Mucosa of stomach (tissue), 1 donor: ENCODE data around the gene FCER1A.
"Not testable (repeated sequence)": the region's sequence is repeated elsewhere in the genome, so short reads cannot be mapped to it uniquely, and the experiment has no call there.

Experiments
- H3K27me3 ChIP-seq: one replicate; pipeline ENCODE4 v1.7.0; 2013; ENCODE audit warnings: mild to moderate bottlenecking, low read length; ENCODE audit not compliant: control insufficient read depth, insufficient read depth
- H3K36me3 ChIP-seq: one replicate; pipeline ENCODE4 v1.7.0; 2013; ENCODE audit warnings: low read length; ENCODE audit not compliant: control insufficient read depth, insufficient read depth
- H3K4me1 ChIP-seq: one replicate; pipeline ENCODE4 v1.7.0; 2013; ENCODE audit warnings: mild to moderate bottlenecking, low read length; ENCODE audit not compliant: control insufficient read depth, insufficient read depth
- H3K4me3 ChIP-seq: one replicate; pipeline ENCODE4 v1.7.0; 2013; ENCODE audit warnings: low read length
- H3K9ac ChIP-seq: one replicate; pipeline ENCODE4 v1.7.0; 2013; ENCODE audit warnings: mild to moderate bottlenecking, low read length, moderate library complexity
- H3K9me3 ChIP-seq: one replicate; pipeline ENCODE4 v1.7.0; 2013; ENCODE audit warnings: mild to moderate bottlenecking, low read length, moderate library complexity; ENCODE audit not compliant: control insufficient read depth
- donor health status: Pancreatic carcinoma.

The FCER1A gene

DNA sequence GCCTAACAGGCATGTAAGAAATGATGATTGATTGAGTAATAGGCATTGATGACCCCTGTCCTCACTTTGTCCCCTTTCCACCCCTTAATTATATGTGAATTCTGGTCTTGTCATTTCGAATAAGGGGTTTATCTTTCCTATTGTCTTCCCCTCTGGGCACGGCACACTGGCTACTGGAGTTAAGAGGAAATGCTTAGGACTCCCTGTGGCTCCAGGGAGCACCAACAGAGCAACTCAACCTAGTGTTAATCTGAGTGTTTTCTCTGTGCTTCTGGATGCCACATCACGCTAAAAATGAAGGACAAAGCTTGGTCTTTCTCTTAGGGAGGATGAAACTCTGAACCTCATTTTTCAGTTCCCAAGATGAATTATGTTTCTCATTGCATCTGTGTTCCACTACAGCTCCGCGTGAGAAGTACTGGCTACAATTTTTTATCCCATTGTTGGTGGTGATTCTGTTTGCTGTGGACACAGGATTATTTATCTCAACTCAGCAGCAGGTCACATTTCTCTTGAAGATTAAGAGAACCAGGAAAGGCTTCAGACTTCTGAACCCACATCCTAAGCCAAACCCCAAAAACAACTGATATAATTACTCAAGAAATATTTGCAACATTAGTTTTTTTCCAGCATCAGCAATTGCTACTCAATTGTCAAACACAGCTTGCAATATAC is 5.3 kb downstream of the FCER1A start:
- Histone ChIP-seq H3K9me3 (no peaks in the 10 kb centered on the region), H3K36me3 (no peaks in the 10 kb centered on the region), H3K4me3 (no peak overlapping the region), H3K4me1 (no peaks in the 10 kb centered on the region), H3K27me3 (no peaks in the 10 kb centered on the region), H3K9ac (no peak overlapping the region)

DNA sequence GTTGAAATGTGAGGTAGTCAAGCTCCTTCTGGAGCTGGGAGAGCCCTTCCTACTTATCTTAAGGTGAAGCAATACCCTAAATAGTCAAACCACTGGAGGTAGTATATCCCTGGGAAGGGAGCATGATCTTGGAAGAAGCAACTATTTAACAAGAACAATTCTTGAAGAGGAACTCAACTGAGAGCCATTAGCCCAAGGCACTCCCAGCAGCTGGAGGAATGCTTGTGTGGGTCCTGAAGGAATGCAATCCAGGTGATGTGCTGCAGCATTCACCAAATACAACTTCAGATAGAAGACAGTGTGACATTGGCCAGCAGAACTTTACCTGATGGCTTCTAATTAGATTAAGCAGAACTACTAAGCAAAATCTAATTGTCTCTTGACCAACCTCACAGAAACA is 9.5 kb downstream of the FCER1A start:
- no peaks in the 10 kb centered on the region for H3K36me3 ChIP-seq
- no peaks in the 10 kb centered on the region for H3K9me3 ChIP-seq
- no peaks in the 10 kb centered on the region for H3K27me3 ChIP-seq
- H3K4me1 ChIP-seq = no peaks in the 10 kb centered on the region
- no peak overlapping the region for H3K9ac ChIP-seq
- no peak overlapping the region for H3K4me3 ChIP-seq

DNA sequence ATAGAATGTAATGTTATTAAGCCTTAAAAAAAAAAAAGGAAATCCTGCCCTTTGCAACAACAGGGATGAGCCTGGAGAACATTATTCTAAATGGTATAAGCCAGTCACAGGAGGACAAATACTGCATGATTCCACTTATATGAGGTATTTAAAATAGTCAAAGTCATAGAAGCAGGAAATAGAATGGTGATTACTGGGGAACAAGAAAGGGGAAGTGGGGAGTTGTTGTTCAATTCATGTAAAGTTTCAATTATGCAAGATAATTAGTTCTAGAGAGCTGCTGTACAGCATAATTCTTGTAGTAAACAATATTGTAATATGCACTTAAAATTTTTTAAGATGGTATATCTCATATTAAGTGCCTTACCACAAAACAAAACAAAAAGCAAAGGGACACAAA is 13.2 kb downstream of the FCER1A start:
- H3K27me3 ChIP-seq = no peaks in the 10 kb centered on the region
- H3K4me3 ChIP-seq = no peak overlapping the region
- no peak overlapping the region for H3K9ac ChIP-seq
- H3K36me3 ChIP-seq = no peaks in the 10 kb centered on the region
- H3K9me3 ChIP-seq = no peaks in the 10 kb centered on the region
- H3K4me1 ChIP-seq = no peaks in the 10 kb centered on the region

- Histone ChIP-seq H3K4me1 (no peaks in the 10 kb centered on the region), H3K27me3 (no peaks in the 10 kb centered on the region), H3K36me3 (no peaks in the 10 kb centered on the region), H3K4me3 (no peak overlapping the region), H3K9me3 (no peaks in the 10 kb centered on the region), H3K9ac (no peak overlapping the region)
Observed at GRCh38 chr1:159318784-159319551, 16.8 kb downstream of the FCER1A start.

- no peak overlapping the region for H3K9ac ChIP-seq
- H3K9me3 ChIP-seq = no peaks in the 10 kb centered on the region
- H3K4me3 ChIP-seq = no peak overlapping the region
- H3K36me3 ChIP-seq = no peaks in the 10 kb centered on the region
- no peaks in the 10 kb centered on the region for H3K4me1 ChIP-seq
- H3K27me3 ChIP-seq = no peaks in the 10 kb centered on the region
Observed at GRCh38 chr1:159334797-159335196, 32.7 kb downstream of the FCER1A start.

DNA sequence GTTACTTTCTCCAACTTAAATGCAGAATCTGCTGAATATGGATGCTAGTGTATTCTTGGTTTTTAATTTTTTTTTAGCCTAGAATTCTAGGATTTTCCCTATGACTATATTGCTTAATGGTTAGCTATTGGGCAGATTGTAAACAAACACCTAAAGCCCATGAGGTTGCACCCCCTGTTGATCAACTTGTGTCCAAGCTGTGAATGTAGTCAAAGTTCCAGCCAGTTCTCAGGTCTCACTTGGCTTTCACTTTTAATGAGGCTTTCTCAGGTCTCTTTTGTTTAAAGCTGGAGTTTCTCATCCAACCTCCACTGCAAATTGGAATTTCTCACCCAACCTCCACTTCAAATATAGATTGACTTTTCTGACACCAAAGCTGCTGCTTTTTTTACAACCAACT is 35.9 kb downstream of the FCER1A start:
- Histone ChIP-seq H3K36me3 (no peaks in the 10 kb centered on the region), H3K4me3 (no peak overlapping the region), H3K9ac (no peak overlapping the region), H3K27me3 (no peaks in the 10 kb centered on the region), H3K9me3 (no peaks in the 10 kb centered on the region), H3K4me1 (no peaks in the 10 kb centered on the region)

DNA sequence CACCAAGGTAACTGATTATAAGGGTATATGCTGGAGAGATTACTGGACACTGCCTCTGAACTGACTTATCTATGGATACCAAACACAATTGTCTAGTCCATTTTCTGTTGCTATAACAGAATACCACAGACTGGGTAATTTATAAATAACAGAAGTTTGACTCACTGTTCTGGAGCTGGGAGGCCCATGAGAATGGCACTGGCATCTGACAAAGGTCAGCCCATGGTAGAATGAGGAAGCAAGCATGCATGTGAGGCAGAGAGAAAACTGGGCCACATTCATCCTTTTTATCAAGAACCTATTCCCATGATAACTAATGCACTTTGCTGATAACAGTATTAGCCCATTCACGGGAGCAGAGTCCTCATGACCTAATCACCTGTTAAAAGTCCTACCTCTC is 37.4 kb downstream of the FCER1A start:
- H3K36me3 ChIP-seq = no peaks in the 10 kb centered on the region
- H3K4me3 ChIP-seq = no peak overlapping the region
- no peaks in the 10 kb centered on the region for H3K27me3 ChIP-seq
- no peaks in the 10 kb centered on the region for H3K9me3 ChIP-seq
- H3K4me1 ChIP-seq = no peaks in the 10 kb centered on the region
- H3K9ac ChIP-seq = no peak overlapping the region

GRCh38 chr1:159341736-159342135 is 39.6 kb downstream of the FCER1A start:
- H3K36me3 ChIP-seq = no peaks in the 10 kb centered on the region
- H3K4me3 ChIP-seq = no peak overlapping the region

DNA sequence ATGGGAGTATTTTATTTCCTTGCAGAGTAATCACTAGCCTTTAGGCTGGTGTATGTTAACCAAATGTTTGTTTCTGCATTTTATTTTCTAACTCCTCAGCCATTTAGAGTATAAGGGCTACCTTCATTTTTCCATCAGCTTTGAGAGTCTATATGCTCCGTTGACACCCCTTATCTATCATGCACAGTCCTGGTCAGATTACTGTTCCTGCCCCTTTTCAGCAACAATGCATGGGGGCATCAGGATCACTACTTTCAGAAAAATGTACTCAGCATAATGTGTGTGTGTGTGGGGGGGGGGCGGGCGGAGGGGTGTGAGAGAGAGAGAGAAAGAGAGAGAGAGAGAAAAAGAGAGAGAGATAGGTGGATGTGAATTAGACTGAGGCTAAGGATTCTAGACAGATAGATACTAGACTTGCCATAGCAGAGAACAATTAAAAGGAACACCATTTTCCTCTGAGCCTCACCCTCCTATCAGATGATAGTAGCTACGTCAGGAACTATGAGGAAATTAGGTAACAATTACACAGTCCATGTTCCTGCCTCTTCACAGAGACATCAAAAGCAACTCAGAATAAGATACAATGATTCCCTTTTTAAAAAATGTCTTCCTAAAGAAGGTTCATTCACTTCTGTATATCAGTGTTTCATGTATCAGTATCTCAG is 40.8 kb downstream of the FCER1A start:
- H3K4me1 ChIP-seq = no peaks in the 10 kb centered on the region
- H3K27me3 ChIP-seq = no peaks in the 10 kb centered on the region
- no peaks in the 10 kb centered on the region for H3K9me3 ChIP-seq
- no peak overlapping the region for H3K4me3 ChIP-seq
- H3K9ac ChIP-seq = no peak overlapping the region
- no peaks in the 10 kb centered on the region for H3K36me3 ChIP-seq

More at GRCh38 chr1:159341736-159342135, 39.6 kb downstream of the FCER1A start:
- H3K9me3 ChIP-seq = no peaks in the 10 kb centered on the region
- no peaks in the 10 kb centered on the region for H3K27me3 ChIP-seq
- H3K4me1 ChIP-seq = no peaks in the 10 kb centered on the region
- H3K9ac ChIP-seq = no peak overlapping the region

GRCh38 chr1:159349374-159349773 is 47.2 kb downstream of the FCER1A start:
- H3K9ac ChIP-seq, H3K36me3 ChIP-seq, H3K9me3 ChIP-seq, H3K4me3 ChIP-seq, H3K27me3 ChIP-seq, H3K4me1 ChIP-seq: not testable (repeated sequence)

DNA sequence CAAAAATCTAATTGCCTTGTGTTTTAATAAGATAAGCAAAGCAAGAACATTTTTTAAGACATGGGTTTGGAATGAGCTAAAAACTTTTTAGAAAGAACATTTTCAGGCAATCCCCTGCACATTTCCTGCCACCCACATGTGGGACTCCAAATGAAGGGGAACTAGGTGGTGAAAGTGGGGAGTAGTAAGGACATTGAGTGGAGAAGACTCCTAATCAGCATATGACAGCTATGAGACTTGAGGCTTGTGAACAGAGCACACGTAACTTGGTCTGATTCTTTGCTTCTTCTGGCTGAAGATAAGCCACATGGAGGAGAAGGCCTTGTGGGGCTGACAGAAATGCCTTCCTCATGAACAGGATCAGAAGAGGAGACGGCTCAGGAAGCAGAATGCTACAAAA is 50.3 kb downstream of the FCER1A start:
- no peak overlapping the region for H3K4me3 ChIP-seq
- no peak overlapping the region for H3K9ac ChIP-seq
- no peaks in the 10 kb centered on the region for H3K36me3 ChIP-seq
- no peaks in the 10 kb centered on the region for H3K27me3 ChIP-seq
- H3K9me3 ChIP-seq = no peaks in the 10 kb centered on the region
- H3K4me1 ChIP-seq = no peaks in the 10 kb centered on the region
